Activated T-helper 2 cell treated with anti-CD3 and anti-CD28 coated beads, Interferon-gamma antibody, Interleukin-2, Interleukin-4, amounts not matched to agents 10 μg/mL and 5 μg/mL and 100 μg/mL, durations not matched to agents 14 hours and 24 hours and 36 hours (primary cell): Measurements from ENCODE around the gene CALR3. TPM values are rescaled to one million over a fixed set of nuclear protein-coding genes. Genes with fewer than 3 reads are reported as not detected.
"Not testable (repeated sequence)": the region's sequence is repeated elsewhere in the genome, so short reads cannot be mapped to it uniquely, and the experiment has no call there.

Experiments
- DNase-seq: peaks from one replicate; pipeline ENCODE4 v3.0.0; 2021; ENCODE audit warnings: low spot score
- H3K27ac Mint-ChIP-seq: one replicate; pipeline ENCODE4 v1.8.0; 2021; ENCODE audit warnings: mixed read lengths
- H3K27me3 Mint-ChIP-seq: one replicate; pipeline ENCODE4 v1.8.0; 2021; ENCODE audit warnings: low read depth, mixed read lengths
- H3K36me3 Mint-ChIP-seq: one replicate; pipeline ENCODE4 v1.8.0; 2021; ENCODE audit warnings: low read depth, mixed read lengths
- H3K4me1 Mint-ChIP-seq: one replicate; pipeline ENCODE4 v1.8.0; 2021; ENCODE audit warnings: low read depth, mixed read lengths
- H3K4me3 Mint-ChIP-seq: one replicate; pipeline ENCODE4 v1.8.0; 2021; ENCODE audit warnings: low read depth, mild to moderate bottlenecking, moderate library complexity, mixed read lengths
- H3K9me3 Mint-ChIP-seq: one replicate; pipeline ENCODE4 v1.8.0; 2021; ENCODE audit warnings: mixed read lengths
- intact Hi-C: fragments of 100-400 bp; cut with micrococcal nuclease; formaldehyde crosslinking; loops from one replicate; pipeline ENCODE4 v1.15.1; 2023
- total RNA-seq: library from RNA; stranded (reverse); gene quantifications from 2 replicates; pipeline ENCODE4 v1.2.3, GENCODE V29; 2022

The CALR3 gene
- total RNA-seq, 1 donor from 2014 or later = not detected

- Mint-ChIP-seq H3K4me3 (no peak overlapping the region), H3K36me3 (peaks cover 5% of the 10 kb centered on the region), H3K27me3 (no peaks in the 10 kb centered on the region), H3K27ac (no peak overlapping the region), H3K4me1 (peaks cover 23% of the 10 kb centered on the region), H3K9me3 (no peaks in the 10 kb centered on the region)
- intact Hi-C loops = no loop called here
- DNase-seq = no peak
Measured at GRCh38 chr19:16458391-16459341, 37.3 kb downstream of the CALR3 start.

GRCh38 chr19:16457954-16458331, 38.0 kb downstream of the CALR3 start:
- H3K36me3 Mint-ChIP-seq = no peaks in the 10 kb centered on the region
- intact Hi-C loops = no loop called here
- H3K9me3 Mint-ChIP-seq = no peaks in the 10 kb centered on the region
- DNase-seq = no peak
- H3K4me3 Mint-ChIP-seq = no peak overlapping the region
- no peaks in the 10 kb centered on the region for H3K27me3 Mint-ChIP-seq
- peaks cover 16% of the 10 kb centered on the region for H3K4me1 Mint-ChIP-seq
- no peak overlapping the region for H3K27ac Mint-ChIP-seq

- H3K9me3 Mint-ChIP-seq = no peaks in the 10 kb centered on the region
- H3K4me3 Mint-ChIP-seq = no peak overlapping the region
- H3K27ac Mint-ChIP-seq = no peak overlapping the region
- no peaks in the 10 kb centered on the region for H3K36me3 Mint-ChIP-seq
- peaks cover 16% of the 10 kb centered on the region for H3K4me1 Mint-ChIP-seq
- H3K27me3 Mint-ChIP-seq = no peaks in the 10 kb centered on the region
- no peak for DNase-seq
- intact Hi-C loops = no loop called here
Measured at GRCh38 chr19:16457195-16457953, 38.6 kb downstream of the CALR3 start.

- no peak overlapping the region for H3K4me3 Mint-ChIP-seq
- H3K27me3 Mint-ChIP-seq = no peaks in the 10 kb centered on the region
- H3K36me3 Mint-ChIP-seq = no peaks in the 10 kb centered on the region
- no peaks in the 10 kb centered on the region for H3K9me3 Mint-ChIP-seq
- intact Hi-C loops = no loop called here
- DNase-seq = no peak
- no peak overlapping the region for H3K27ac Mint-ChIP-seq
- peaks cover 16% of the 10 kb centered on the region for H3K4me1 Mint-ChIP-seq
Measured at GRCh38 chr19:16456652-16457194, 39.2 kb downstream of the CALR3 start.

- no peaks in the 10 kb centered on the region for H3K27me3 Mint-ChIP-seq
- H3K27ac Mint-ChIP-seq = no peak overlapping the region
- peaks cover 16% of the 10 kb centered on the region for H3K4me1 Mint-ChIP-seq
Measured at GRCh38 chr19:16455489-16455888, 40.5 kb downstream of the CALR3 start.

GRCh38 chr19:16454351-16454918, 41.5 kb downstream of the CALR3 start:
- peaks cover 4% of the 10 kb centered on the region for H3K9me3 Mint-ChIP-seq
- no peaks in the 10 kb centered on the region for H3K27me3 Mint-ChIP-seq
- no peak for DNase-seq
- H3K36me3 Mint-ChIP-seq = peaks cover 6% of the 10 kb centered on the region
- intact Hi-C loops = no loop called here
- peaks cover 18% of the 10 kb centered on the region for H3K4me1 Mint-ChIP-seq
- no peak overlapping the region for H3K27ac Mint-ChIP-seq
- no peak overlapping the region for H3K4me3 Mint-ChIP-seq

More at GRCh38 chr19:16455489-16455888, 40.5 kb downstream of the CALR3 start:
- H3K9me3 Mint-ChIP-seq = no peaks in the 10 kb centered on the region
- no peak overlapping the region for H3K4me3 Mint-ChIP-seq
- DNase-seq = no peak
- intact Hi-C loops = no loop called here
- H3K36me3 Mint-ChIP-seq = no peaks in the 10 kb centered on the region

- H3K9me3 Mint-ChIP-seq = peaks cover 8% of the 10 kb centered on the region
- H3K27me3 Mint-ChIP-seq = no peaks in the 10 kb centered on the region
- peaks cover 26% of the 10 kb centered on the region for H3K4me1 Mint-ChIP-seq
- no peak overlapping the region for H3K27ac Mint-ChIP-seq
- intact Hi-C loops = no loop called here
- H3K36me3 Mint-ChIP-seq = peaks cover 18% of the 10 kb centered on the region
- no peak overlapping the region for H3K4me3 Mint-ChIP-seq
- DNase-seq = no peak
Measured at GRCh38 chr19:16452325-16452724, 43.6 kb downstream of the CALR3 start.

GRCh38 chr19:16449330-16449961, 46.5 kb downstream of the CALR3 start:
- DNase-seq = peak; percentile 38
- H3K9me3 Mint-ChIP-seq = peaks cover 8% of the 10 kb centered on the region
- H3K4me3 Mint-ChIP-seq = peak overlapping the region; percentile 9
- peaks cover 18% of the 10 kb centered on the region for H3K36me3 Mint-ChIP-seq
- intact Hi-C loops = no loop called here
- H3K27me3 Mint-ChIP-seq = no peaks in the 10 kb centered on the region
- H3K27ac Mint-ChIP-seq = peak overlapping the region; percentile 58
- peaks cover 38% of the 10 kb centered on the region for H3K4me1 Mint-ChIP-seq

- H3K27me3 Mint-ChIP-seq, intact Hi-C loops, H3K9me3 Mint-ChIP-seq, DNase-seq: not testable (repeated sequence)
- Mint-ChIP-seq H3K36me3 (peaks cover 18% of the 10 kb centered on the region), H3K4me3 (peak overlapping the region; percentile 9), H3K27ac (peak overlapping the region; percentile 58), H3K4me1 (peaks cover 40% of the 10 kb centered on the region)
Measured at GRCh38 chr19:16448872-16449271, 47.1 kb downstream of the CALR3 start.

- H3K4me3 Mint-ChIP-seq = no peak overlapping the region
Measured at GRCh38 chr19:16446724-16447368, 49.1 kb downstream of the CALR3 start.

GRCh38 chr19:16446108-16446723, 49.8 kb downstream of the CALR3 start:
- peaks cover 18% of the 10 kb centered on the region for H3K36me3 Mint-ChIP-seq
- H3K27me3 Mint-ChIP-seq = no peaks in the 10 kb centered on the region
- peaks cover 42% of the 10 kb centered on the region for H3K4me1 Mint-ChIP-seq
- intact Hi-C loops = no loop called here
- H3K4me3 Mint-ChIP-seq = no peak overlapping the region
- no peak for DNase-seq
- H3K27ac Mint-ChIP-seq = no peak overlapping the region
- H3K9me3 Mint-ChIP-seq = peaks cover 8% of the 10 kb centered on the region

More at GRCh38 chr19:16446724-16447368, 49.1 kb downstream of the CALR3 start:
- intact Hi-C loops = no loop called here
- DNase-seq = no peak
- Mint-ChIP-seq H3K27me3 (no peaks in the 10 kb centered on the region), H3K9me3 (peaks cover 8% of the 10 kb centered on the region), H3K4me1 (peaks cover 40% of the 10 kb centered on the region), H3K36me3 (peaks cover 18% of the 10 kb centered on the region), H3K27ac (peak overlapping the region; percentile 70)
